SU-DHL-6 (cell line): ENCODE results near the gene ALDH4A1.

Source experiments
- EZH2phosphoT487 ChIP-seq: fragments of 200-600 bp; sonication (generic), shearing (Covaris generic); conservative IDR thresholded peaks from 2 replicates; pipeline ENCODE4 v1.6.1; 2018; ENCODE audit warnings: mild to moderate bottlenecking, antibody characterized with exemption, low read length, moderate library complexity, mixed read lengths
- TF ChIP-seq, protein P1 (sequence below): fragments of 200-600 bp; sonication (generic); IDR thresholded peaks from one replicate; pipeline ENCODE4 v1.5.1; 2017; ENCODE audit warnings: antibody characterized with exemption, mild to moderate bottlenecking, low read length, moderate library complexity; ENCODE audit not compliant: insufficient read depth, poor library complexity, severe bottlenecking

DNA sequence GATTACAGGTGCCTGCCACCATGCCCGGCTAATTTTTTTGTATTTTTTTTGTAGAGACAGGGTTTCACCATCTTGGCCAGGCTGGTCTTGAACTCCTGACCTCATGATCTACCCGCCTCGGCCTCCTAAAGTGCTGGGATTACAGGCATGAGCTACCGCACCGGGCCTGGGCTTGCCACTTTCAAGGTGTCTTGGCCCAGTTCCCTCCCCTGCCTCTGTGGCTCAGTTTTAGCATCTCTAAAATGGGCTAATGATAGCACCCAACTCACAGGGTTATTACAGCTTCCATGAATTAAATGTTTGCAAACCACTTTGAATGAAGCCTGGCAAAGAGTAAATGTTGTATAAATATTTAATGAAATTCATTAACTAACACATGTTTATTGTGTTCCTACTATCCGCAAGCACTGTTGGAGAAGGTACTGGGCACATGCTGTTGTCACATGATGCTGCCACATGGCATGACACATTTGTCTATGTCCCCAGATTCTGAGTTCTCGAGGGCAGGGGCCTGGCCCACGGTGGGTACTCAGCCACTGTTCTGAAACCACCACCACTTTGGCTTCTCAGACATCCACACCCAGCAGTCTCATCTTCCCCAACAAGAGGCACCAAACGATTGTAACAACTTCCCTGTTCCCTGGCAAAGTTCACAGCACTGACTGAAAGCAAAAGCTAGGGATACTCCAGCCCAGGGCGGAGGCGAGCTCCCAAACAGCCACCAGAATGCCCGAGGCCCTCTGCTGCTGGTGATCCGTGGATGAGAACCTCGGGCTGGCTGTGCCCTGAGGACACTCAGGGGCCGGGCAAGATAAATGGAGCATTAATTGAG is 44.4 kb upstream of the ALDH4A1 start:
- TF ChIP-seq, protein P1, sequence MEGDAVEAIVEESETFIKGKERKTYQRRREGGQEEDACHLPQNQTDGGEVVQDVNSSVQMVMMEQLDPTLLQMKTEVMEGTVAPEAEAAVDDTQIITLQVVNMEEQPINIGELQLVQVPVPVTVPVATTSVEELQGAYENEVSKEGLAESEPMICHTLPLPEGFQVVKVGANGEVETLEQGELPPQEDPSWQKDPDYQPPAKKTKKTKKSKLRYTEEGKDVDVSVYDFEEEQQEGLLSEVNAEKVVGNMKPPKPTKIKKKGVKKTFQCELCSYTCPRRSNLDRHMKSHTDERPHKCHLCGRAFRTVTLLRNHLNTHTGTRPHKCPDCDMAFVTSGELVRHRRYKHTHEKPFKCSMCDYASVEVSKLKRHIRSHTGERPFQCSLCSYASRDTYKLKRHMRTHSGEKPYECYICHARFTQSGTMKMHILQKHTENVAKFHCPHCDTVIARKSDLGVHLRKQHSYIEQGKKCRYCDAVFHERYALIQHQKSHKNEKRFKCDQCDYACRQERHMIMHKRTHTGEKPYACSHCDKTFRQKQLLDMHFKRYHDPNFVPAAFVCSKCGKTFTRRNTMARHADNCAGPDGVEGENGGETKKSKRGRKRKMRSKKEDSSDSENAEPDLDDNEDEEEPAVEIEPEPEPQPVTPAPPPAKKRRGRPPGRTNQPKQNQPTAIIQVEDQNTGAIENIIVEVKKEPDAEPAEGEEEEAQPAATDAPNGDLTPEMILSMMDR = no peak
- TF ChIP-seq EZH2phosphoT487 = no peak
